ENCODE measurements around the gene RAVER2.

- TF ChIP-seq EMX1 (CRISPR knock-in tag; IDR thresholded peaks at IDR 0.05) (no peak), GABPB1 (CRISPR knock-in tag; IDR thresholded peaks at IDR 0.05) (no peak), ATF3 (CRISPR knock-in tag; conservative IDR thresholded peaks at IDR 0.05) (no peak), JAZF1 (CRISPR knock-in tag; IDR thresholded peaks at IDR 0.05) (no peak), ZNF317 (CRISPR knock-in tag; IDR thresholded peaks at IDR 0.05; ENCODE audit: borderline replicate concordance, low read depth) (no peak), CREM (CRISPR knock-in tag; IDR thresholded peaks at IDR 0.05) (no peak)
- TF ChIP-seq, protein P1, sequence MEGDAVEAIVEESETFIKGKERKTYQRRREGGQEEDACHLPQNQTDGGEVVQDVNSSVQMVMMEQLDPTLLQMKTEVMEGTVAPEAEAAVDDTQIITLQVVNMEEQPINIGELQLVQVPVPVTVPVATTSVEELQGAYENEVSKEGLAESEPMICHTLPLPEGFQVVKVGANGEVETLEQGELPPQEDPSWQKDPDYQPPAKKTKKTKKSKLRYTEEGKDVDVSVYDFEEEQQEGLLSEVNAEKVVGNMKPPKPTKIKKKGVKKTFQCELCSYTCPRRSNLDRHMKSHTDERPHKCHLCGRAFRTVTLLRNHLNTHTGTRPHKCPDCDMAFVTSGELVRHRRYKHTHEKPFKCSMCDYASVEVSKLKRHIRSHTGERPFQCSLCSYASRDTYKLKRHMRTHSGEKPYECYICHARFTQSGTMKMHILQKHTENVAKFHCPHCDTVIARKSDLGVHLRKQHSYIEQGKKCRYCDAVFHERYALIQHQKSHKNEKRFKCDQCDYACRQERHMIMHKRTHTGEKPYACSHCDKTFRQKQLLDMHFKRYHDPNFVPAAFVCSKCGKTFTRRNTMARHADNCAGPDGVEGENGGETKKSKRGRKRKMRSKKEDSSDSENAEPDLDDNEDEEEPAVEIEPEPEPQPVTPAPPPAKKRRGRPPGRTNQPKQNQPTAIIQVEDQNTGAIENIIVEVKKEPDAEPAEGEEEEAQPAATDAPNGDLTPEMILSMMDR (IDR thresholded peaks at IDR 0.05): no peak
- TF ChIP-seq, protein P2, sequence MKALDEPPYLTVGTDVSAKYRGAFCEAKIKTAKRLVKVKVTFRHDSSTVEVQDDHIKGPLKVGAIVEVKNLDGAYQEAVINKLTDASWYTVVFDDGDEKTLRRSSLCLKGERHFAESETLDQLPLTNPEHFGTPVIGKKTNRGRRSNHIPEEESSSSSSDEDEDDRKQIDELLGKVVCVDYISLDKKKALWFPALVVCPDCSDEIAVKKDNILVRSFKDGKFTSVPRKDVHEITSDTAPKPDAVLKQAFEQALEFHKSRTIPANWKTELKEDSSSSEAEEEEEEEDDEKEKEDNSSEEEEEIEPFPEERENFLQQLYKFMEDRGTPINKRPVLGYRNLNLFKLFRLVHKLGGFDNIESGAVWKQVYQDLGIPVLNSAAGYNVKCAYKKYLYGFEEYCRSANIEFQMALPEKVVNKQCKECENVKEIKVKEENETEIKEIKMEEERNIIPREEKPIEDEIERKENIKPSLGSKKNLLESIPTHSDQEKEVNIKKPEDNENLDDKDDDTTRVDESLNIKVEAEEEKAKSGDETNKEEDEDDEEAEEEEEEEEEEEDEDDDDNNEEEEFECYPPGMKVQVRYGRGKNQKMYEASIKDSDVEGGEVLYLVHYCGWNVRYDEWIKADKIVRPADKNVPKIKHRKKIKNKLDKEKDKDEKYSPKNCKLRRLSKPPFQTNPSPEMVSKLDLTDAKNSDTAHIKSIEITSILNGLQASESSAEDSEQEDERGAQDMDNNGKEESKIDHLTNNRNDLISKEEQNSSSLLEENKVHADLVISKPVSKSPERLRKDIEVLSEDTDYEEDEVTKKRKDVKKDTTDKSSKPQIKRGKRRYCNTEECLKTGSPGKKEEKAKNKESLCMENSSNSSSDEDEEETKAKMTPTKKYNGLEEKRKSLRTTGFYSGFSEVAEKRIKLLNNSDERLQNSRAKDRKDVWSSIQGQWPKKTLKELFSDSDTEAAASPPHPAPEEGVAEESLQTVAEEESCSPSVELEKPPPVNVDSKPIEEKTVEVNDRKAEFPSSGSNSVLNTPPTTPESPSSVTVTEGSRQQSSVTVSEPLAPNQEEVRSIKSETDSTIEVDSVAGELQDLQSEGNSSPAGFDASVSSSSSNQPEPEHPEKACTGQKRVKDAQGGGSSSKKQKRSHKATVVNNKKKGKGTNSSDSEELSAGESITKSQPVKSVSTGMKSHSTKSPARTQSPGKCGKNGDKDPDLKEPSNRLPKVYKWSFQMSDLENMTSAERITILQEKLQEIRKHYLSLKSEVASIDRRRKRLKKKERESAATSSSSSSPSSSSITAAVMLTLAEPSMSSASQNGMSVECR (CRISPR knock-in tag; IDR thresholded peaks at IDR 0.05; ENCODE audit: borderline replicate concordance): no peak
- TF ChIP-seq, protein P3, sequence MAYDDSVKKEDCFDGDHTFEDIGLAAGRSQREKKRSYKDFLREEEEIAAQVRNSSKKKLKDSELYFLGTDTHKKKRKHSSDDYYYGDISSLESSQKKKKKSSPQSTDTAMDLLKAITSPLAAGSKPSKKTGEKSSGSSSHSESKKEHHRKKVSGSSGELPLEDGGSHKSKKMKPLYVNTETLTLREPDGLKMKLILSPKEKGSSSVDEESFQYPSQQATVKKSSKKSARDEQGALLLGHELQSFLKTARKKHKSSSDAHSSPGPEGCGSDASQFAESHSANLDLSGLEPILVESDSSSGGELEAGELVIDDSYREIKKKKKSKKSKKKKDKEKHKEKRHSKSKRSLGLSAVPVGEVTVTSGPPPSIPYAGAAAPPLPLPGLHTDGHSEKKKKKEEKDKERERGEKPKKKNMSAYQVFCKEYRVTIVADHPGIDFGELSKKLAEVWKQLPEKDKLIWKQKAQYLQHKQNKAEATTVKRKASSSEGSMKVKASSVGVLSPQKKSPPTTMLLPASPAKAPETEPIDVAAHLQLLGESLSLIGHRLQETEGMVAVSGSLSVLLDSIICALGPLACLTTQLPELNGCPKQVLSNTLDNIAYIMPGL (CRISPR knock-in tag; IDR thresholded peaks at IDR 0.05): no peak
- TF ChIP-seq, protein P4, sequence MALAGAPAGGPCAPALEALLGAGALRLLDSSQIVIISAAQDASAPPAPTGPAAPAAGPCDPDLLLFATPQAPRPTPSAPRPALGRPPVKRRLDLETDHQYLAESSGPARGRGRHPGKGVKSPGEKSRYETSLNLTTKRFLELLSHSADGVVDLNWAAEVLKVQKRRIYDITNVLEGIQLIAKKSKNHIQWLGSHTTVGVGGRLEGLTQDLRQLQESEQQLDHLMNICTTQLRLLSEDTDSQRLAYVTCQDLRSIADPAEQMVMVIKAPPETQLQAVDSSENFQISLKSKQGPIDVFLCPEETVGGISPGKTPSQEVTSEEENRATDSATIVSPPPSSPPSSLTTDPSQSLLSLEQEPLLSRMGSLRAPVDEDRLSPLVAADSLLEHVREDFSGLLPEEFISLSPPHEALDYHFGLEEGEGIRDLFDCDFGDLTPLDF (CRISPR knock-in tag; IDR thresholded peaks at IDR 0.05): no peak
- TF ChIP-seq, protein P5, sequence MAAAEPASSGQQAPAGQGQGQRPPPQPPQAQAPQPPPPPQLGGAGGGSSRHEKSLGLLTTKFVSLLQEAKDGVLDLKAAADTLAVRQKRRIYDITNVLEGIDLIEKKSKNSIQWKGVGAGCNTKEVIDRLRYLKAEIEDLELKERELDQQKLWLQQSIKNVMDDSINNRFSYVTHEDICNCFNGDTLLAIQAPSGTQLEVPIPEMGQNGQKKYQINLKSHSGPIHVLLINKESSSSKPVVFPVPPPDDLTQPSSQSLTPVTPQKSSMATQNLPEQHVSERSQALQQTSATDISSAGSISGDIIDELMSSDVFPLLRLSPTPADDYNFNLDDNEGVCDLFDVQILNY (CRISPR knock-in tag; IDR thresholded peaks at IDR 0.05): no peak
- TF ChIP-seq, protein P6, sequence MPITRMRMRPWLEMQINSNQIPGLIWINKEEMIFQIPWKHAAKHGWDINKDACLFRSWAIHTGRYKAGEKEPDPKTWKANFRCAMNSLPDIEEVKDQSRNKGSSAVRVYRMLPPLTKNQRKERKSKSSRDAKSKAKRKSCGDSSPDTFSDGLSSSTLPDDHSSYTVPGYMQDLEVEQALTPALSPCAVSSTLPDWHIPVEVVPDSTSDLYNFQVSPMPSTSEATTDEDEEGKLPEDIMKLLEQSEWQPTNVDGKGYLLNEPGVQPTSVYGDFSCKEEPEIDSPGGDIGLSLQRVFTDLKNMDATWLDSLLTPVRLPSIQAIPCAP (CRISPR knock-in tag; IDR thresholded peaks at IDR 0.05): no peak
- TF ChIP-seq, protein P7, sequence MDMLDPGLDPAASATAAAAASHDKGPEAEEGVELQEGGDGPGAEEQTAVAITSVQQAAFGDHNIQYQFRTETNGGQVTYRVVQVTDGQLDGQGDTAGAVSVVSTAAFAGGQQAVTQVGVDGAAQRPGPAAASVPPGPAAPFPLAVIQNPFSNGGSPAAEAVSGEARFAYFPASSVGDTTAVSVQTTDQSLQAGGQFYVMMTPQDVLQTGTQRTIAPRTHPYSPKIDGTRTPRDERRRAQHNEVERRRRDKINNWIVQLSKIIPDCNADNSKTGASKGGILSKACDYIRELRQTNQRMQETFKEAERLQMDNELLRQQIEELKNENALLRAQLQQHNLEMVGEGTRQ (CRISPR knock-in tag; IDR thresholded peaks at IDR 0.05): no peak
- TF ChIP-seq, protein P8, sequence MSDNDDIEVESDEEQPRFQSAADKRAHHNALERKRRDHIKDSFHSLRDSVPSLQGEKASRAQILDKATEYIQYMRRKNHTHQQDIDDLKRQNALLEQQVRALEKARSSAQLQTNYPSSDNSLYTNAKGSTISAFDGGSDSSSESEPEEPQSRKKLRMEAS (CRISPR knock-in tag; IDR thresholded peaks at IDR 0.05): no peak
Observed at GRCh38 chr1:64838486-64838885, 93.6 kb downstream of the RAVER2 start.
